Gastrocnemius medialis (tissue), 4 donors: ENCODE results near the gene PDCD2L.

ENCODE experiments used
- CTCF ChIP-seq, 5 experiments: fragments of 450-650 bp in 3 of 5; fragments of 200-600 bp in 2 of 5; sonication (generic) in 2 of 5; IDR thresholded peaks in 4 of 5; conservative IDR thresholded peaks in 1 of 5; 1 replicate in 4 of 5; 2 replicates in 1 of 5; pipeline ENCODE4 v1.5.1; 2016 to 2019; ENCODE audit warnings: antibody characterized with exemption in 5 of 5, mild to moderate bottlenecking in 3 of 5, moderate library complexity in 3 of 5
- POLR2A ChIP-seq, 2 donors: fragments of 450-650 bp; IDR thresholded peaks; one replicate each; pipeline ENCODE4 v1.6.1; 2017; ENCODE audit warnings: antibody characterized with exemption in 2 of 2, mild to moderate bottlenecking in 2 of 2, moderate library complexity in 2 of 2

- no peak for TF ChIP-seq CTCF (IDR thresholded peaks at IDR 0.05 in 4 of 5, conservative IDR thresholded peaks at IDR 0.05 in 1 of 5)
- TF ChIP-seq POLR2A (IDR thresholded peaks at IDR 0.05): no peak
Observed at GRCh38 chr19:34436716-34437115, 32.5 kb downstream of the PDCD2L start.
